Ishikawa (cell line): ENCODE measurements around the gene POP4.

Experiments
- CEBPB ChIP-seq: IDR thresholded peaks from 2 replicates; pipeline ENCODE4 v1.6.1; 2012
- EGR1 ChIP-seq: IDR thresholded peaks from 2 replicates; pipeline ENCODE4 v1.6.1; 2012
- EP300 ChIP-seq: IDR thresholded peaks from 2 replicates; pipeline ENCODE4 v1.6.1; 2012; ENCODE audit warnings: borderline replicate concordance
- MAX ChIP-seq: IDR thresholded peaks from 2 replicates; pipeline ENCODE4 v1.6.1; 2012
- RAD21 ChIP-seq: IDR thresholded peaks from 2 replicates; pipeline ENCODE4 v1.6.1; 2012; ENCODE audit warnings: low read depth
- TCF12 ChIP-seq: IDR thresholded peaks from 2 replicates; pipeline ENCODE4 v1.6.1; 2012; ENCODE audit warnings: low read depth
- USF1 ChIP-seq: IDR thresholded peaks from 2 replicates; pipeline ENCODE4 v1.6.1; 2012
- YY1 ChIP-seq: IDR thresholded peaks from 2 replicates; pipeline ENCODE4 v1.6.1; 2012; ENCODE audit warnings: low read depth
- ZBTB7A ChIP-seq: IDR thresholded peaks from 2 replicates; pipeline ENCODE4 v1.6.1; 2012; ENCODE audit warnings: low read depth
- TF ChIP-seq, protein P1 (sequence below): IDR thresholded peaks from 2 replicates; pipeline ENCODE4 v1.6.1; 2012; ENCODE audit warnings: low read depth, mild to moderate bottlenecking

GRCh38 chr19:29598496-29598895 is 7.6 kb upstream of the POP4 start:
- no peak for TF ChIP-seq YY1
- TF ChIP-seq, protein P1, sequence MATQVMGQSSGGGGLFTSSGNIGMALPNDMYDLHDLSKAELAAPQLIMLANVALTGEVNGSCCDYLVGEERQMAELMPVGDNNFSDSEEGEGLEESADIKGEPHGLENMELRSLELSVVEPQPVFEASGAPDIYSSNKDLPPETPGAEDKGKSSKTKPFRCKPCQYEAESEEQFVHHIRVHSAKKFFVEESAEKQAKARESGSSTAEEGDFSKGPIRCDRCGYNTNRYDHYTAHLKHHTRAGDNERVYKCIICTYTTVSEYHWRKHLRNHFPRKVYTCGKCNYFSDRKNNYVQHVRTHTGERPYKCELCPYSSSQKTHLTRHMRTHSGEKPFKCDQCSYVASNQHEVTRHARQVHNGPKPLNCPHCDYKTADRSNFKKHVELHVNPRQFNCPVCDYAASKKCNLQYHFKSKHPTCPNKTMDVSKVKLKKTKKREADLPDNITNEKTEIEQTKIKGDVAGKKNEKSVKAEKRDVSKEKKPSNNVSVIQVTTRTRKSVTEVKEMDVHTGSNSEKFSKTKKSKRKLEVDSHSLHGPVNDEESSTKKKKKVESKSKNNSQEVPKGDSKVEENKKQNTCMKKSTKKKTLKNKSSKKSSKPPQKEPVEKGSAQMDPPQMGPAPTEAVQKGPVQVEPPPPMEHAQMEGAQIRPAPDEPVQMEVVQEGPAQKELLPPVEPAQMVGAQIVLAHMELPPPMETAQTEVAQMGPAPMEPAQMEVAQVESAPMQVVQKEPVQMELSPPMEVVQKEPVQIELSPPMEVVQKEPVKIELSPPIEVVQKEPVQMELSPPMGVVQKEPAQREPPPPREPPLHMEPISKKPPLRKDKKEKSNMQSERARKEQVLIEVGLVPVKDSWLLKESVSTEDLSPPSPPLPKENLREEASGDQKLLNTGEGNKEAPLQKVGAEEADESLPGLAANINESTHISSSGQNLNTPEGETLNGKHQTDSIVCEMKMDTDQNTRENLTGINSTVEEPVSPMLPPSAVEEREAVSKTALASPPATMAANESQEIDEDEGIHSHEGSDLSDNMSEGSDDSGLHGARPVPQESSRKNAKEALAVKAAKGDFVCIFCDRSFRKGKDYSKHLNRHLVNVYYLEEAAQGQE, result no peak
- TF ChIP-seq MAX, result no peak
- no peak for TF ChIP-seq TCF12
- no peak for TF ChIP-seq CEBPB
- no peak for TF ChIP-seq EGR1
- TF ChIP-seq EP300, result no peak
- TF ChIP-seq RAD21, result no peak
- TF ChIP-seq USF1, result no peak
- no peak for TF ChIP-seq ZBTB7A
